ENCODE measurements around the gene CEP170B. TPM values are rescaled to one million over a fixed set of nuclear protein-coding genes. Genes with fewer than 3 reads are reported as not detected.

CEP170B gene
- total and polyA plus RNA-seq, 2 donors (not counting 1 experiment from before 2014, with no cell fraction given) = 0.16 to 0.59 TPM

DNA sequence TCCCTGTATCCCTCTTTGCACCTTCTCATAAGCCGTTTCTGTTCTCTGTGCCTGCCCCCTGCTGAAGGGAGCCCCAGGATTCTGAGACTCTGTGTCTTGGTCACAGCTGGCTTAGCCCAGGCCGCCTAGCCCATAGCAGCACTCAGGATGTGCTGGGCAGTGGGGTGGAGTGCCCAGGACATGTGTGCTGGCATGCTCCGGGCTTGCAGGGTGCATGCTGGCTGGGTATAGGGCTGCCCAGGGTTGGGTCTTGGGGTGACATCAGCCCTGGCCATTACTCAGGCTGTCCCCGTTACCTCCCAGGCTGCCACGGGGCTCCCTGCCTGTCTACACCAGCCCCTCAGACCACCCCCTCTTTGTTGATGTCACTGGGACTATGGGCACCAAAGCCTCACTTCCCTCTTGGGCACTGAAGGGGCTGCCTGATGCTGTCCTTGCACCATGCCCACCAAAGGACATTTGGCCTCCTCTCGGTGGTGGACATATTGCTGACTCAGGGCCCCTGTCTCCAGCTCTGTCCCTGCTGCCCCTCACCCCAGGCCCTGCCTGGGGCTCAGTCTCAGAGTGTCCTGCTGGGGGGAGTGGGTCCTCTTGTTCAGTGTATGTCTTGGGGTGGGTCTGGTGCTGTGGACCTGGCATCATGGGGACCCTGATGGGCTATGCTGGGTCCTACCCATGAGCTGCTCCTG lies 2.4 kb downstream of the CEP170B start:
- Histone ChIP-seq H4K20me1 (ENCODE audit: control insufficient read depth, insufficient read depth, low read length, poor library complexity, severe bottlenecking) (no peaks in the 10 kb centered on the region), H3K4me2 (replicated peaks; ENCODE audit: low read depth, low read length, poor library complexity, severe bottlenecking) (no peak overlapping the region), H3K36me3 (replicated peaks in 1 of 2; ENCODE audit: control extremely low read depth in 1 of 2, control insufficient read depth in 1 of 2, extremely low read depth in 1 of 2, insufficient read depth in 2 of 2, low read length in 1 of 2) (no peaks in the 10 kb centered on the region), H3K79me2 (ENCODE audit: control insufficient read depth, insufficient read depth, low read length) (no peaks in the 10 kb centered on the region), H3K9me3 (ENCODE audit: control extremely low read depth in 1 of 3, control insufficient read depth in 2 of 3, insufficient read depth in 1 of 3, low read length in 2 of 3) (peaks cover 0 to 27% (median 0%) of the 10 kb centered on the region in 3 donors), H3K27me3 (replicated peaks in 1 of 4; ENCODE audit: control extremely low read depth in 1 of 4, control insufficient read depth in 3 of 4, insufficient read depth in 4 of 4, low read length in 3 of 4) (peaks cover 0 to 63% (median 28%) of the 10 kb centered on the region in 4 experiments), H3K4me1 (ENCODE audit: control insufficient read depth in 2 of 2, insufficient read depth in 2 of 2, low read length in 2 of 2) (peaks cover 23 to 24% of the 10 kb centered on the region in 2 donors), H3K9ac (ENCODE audit: low read length) (no peak overlapping the region), H2AFZ (ENCODE audit: insufficient read depth, low read depth, low read length, poor library complexity, severe bottlenecking) (no peak overlapping the region), H3K27ac (ENCODE audit: low read length in 2 of 2) (no peak overlapping the region), H3K4me3 (ENCODE audit: control extremely low read depth in 1 of 5, extremely low read depth in 1 of 5, insufficient read depth in 1 of 5, low read depth in 2 of 5, low read length in 4 of 5) (no peak overlapping the region)
- intact Hi-C loops (cut with micrococcal nuclease) = no loop called here
- DNase-seq = no peak
- TF ChIP-seq EZH2 (IDR thresholded peaks at IDR 0.05; ENCODE audit: borderline replicate concordance, insufficient read depth, low read depth, low read length, poor library complexity, severe bottlenecking) (no peak), CTCF (IDR thresholded peaks at IDR 0.05) (no peak)
- ChIA-PET POLR2A (no interaction called here), CTCF (no interaction called here)
- ATAC-seq (ENCODE audit: low read depth) = no peak
- H3K4me3 Mint-ChIP-seq = peak overlapping the region; percentile 75
- peaks cover 15% of the 10 kb centered on the region for H3K4me1 Mint-ChIP-seq
- H3K9me3 Mint-ChIP-seq (ENCODE audit: insufficient read depth) = no peaks in the 10 kb centered on the region
- H3K27ac Mint-ChIP-seq = no peak overlapping the region
- WGBS (ENCODE audit: insufficient coverage) = 88% methylated on average over 6 of the region's 6 CpGs
- peaks cover 31% of the 10 kb centered on the region for H3K27me3 Mint-ChIP-seq

GRCh38 chr14:104868060-104868740 lies 3.1 kb downstream of the CEP170B start:
- H3K9ac ChIP-seq (ENCODE audit: low read length) = no peak overlapping the region

More at GRCh38 chr14:104868060-104868740, 3.1 kb downstream of the CEP170B start:
- peaks cover 0 to 27% (median 0%) of the 10 kb centered on the region in 3 donors for H3K9me3 ChIP-seq (ENCODE audit: control extremely low read depth in 1 of 3, control insufficient read depth in 2 of 3, insufficient read depth in 1 of 3, low read length in 2 of 3)
- ChIA-PET CTCF (no interaction called here), POLR2A (no interaction called here)
- H3K36me3 ChIP-seq (replicated peaks in 1 of 2; ENCODE audit: control extremely low read depth in 1 of 2, control insufficient read depth in 1 of 2, extremely low read depth in 1 of 2, insufficient read depth in 2 of 2, low read length in 1 of 2) = no peaks in the 10 kb centered on the region
- no peak for DNase-seq
- WGBS (ENCODE audit: insufficient coverage) = 88% methylated on average over 22 of the region's 23 CpGs
- peaks cover 24 to 29% of the 10 kb centered on the region in 2 donors for H3K4me1 ChIP-seq (ENCODE audit: control insufficient read depth in 2 of 2, insufficient read depth in 2 of 2, low read length in 2 of 2)
- Mint-ChIP-seq H3K9me3 (ENCODE audit: insufficient read depth) (no peaks in the 10 kb centered on the region), H3K27ac (no peak overlapping the region), H3K4me1 (peaks cover 20% of the 10 kb centered on the region), H3K27me3 (peaks cover 35% of the 10 kb centered on the region), H3K4me3 (no peak overlapping the region)
- H3K79me2 ChIP-seq (ENCODE audit: control insufficient read depth, insufficient read depth, low read length) = no peaks in the 10 kb centered on the region
- H4K20me1 ChIP-seq (ENCODE audit: control insufficient read depth, insufficient read depth, low read length, poor library complexity, severe bottlenecking) = no peaks in the 10 kb centered on the region
- TF ChIP-seq EZH2 (IDR thresholded peaks at IDR 0.05; ENCODE audit: borderline replicate concordance, insufficient read depth, low read depth, low read length, poor library complexity, severe bottlenecking) = no peak
- no peak for TF ChIP-seq CTCF (IDR thresholded peaks at IDR 0.05)
- H3K4me2 ChIP-seq (replicated peaks; ENCODE audit: low read depth, low read length, poor library complexity, severe bottlenecking) = no peak overlapping the region
- no peak overlapping the region for H3K4me3 ChIP-seq (ENCODE audit: control extremely low read depth in 1 of 5, extremely low read depth in 1 of 5, insufficient read depth in 1 of 5, low read depth in 2 of 5, low read length in 4 of 5)
- H3K27me3 ChIP-seq (replicated peaks in 1 of 4; ENCODE audit: control extremely low read depth in 1 of 4, control insufficient read depth in 3 of 4, insufficient read depth in 4 of 4, low read length in 3 of 4) = peaks cover 0 to 60% (median 28%) of the 10 kb centered on the region in 4 experiments
- no peak for ATAC-seq (ENCODE audit: low read depth)
- no peak overlapping the region for H2AFZ ChIP-seq (ENCODE audit: insufficient read depth, low read depth, low read length, poor library complexity, severe bottlenecking)
- intact Hi-C loops (cut with micrococcal nuclease) = no loop called here
- H3K27ac ChIP-seq (ENCODE audit: low read length in 2 of 2) = no peak overlapping the region
